Measurements from ENCODE around the gene ULBP1.

The ULBP1 gene

GRCh38 chr6:149963462-149964307 lies at the start of gene ULBP1:
Gene ULBP1, plus strand, starts transcription at chr6:149963943. Its CDS starts 107 bp downstream, at chr6:149964050.
- TF ChIP-seq TEAD4 (IDR thresholded peaks at IDR 0.05) (no peak), CREB1 (IDR thresholded peaks at IDR 0.05; ENCODE audit: low read depth) (peak; percentile 50; the same call in 1 of the 2 replicates), YY1 (IDR thresholded peaks at IDR 0.05; ENCODE audit: low read depth) (no peak), MAX (IDR thresholded peaks at IDR 0.05) (peak; percentile 88), USF1 (IDR thresholded peaks at IDR 0.05) (peak; percentile 61), TAF1 (IDR thresholded peaks at IDR 0.05; ENCODE audit: low read depth) (peak; percentile 50; the same call in 1 of the 2 replicates), REST (IDR thresholded peaks at IDR 0.05; ENCODE audit: low read depth) (no peak), EGR1 (IDR thresholded peaks at IDR 0.05) (peak; percentile 62; the same call in 1 of the 2 replicates), NFIC (IDR thresholded peaks at IDR 0.05) (no peak), CEBPB (IDR thresholded peaks at IDR 0.05) (peak; percentile 80), TCF12 (IDR thresholded peaks at IDR 0.05; ENCODE audit: low read depth) (peak; percentile 27; the same call in 1 of the 2 replicates)

GRCh38 chr6:149915970-149916865 lies 47.5 kb upstream of the ULBP1 start:
- no peak for TF ChIP-seq ZBTB7A (IDR thresholded peaks at IDR 0.05; ENCODE audit: low read depth)
- no peak for TF ChIP-seq YY1 (IDR thresholded peaks at IDR 0.05; ENCODE audit: low read depth)
- TF ChIP-seq CEBPB (IDR thresholded peaks at IDR 0.05): no peak
- TF ChIP-seq EP300 (IDR thresholded peaks at IDR 0.05; ENCODE audit: borderline replicate concordance): no peak
- TF ChIP-seq TEAD4 (IDR thresholded peaks at IDR 0.05): no peak
- no peak for TF ChIP-seq RAD21 (IDR thresholded peaks at IDR 0.05; ENCODE audit: low read depth)
- TF ChIP-seq CREB1 (IDR thresholded peaks at IDR 0.05; ENCODE audit: low read depth): no peak
- TF ChIP-seq USF1 (IDR thresholded peaks at IDR 0.05): no peak
- TF ChIP-seq FOXM1 (IDR thresholded peaks at IDR 0.05; ENCODE audit: borderline replicate concordance, low read depth): no peak
- no peak for TF ChIP-seq EGR1 (IDR thresholded peaks at IDR 0.05)
- TF ChIP-seq MAX (IDR thresholded peaks at IDR 0.05): no peak
- TF ChIP-seq REST (IDR thresholded peaks at IDR 0.05; ENCODE audit: low read depth): no peak
- TF ChIP-seq TCF12 (IDR thresholded peaks at IDR 0.05; ENCODE audit: low read depth): no peak
- no peak for TF ChIP-seq TAF1 (IDR thresholded peaks at IDR 0.05; ENCODE audit: low read depth)
- no peak for TF ChIP-seq NFIC (IDR thresholded peaks at IDR 0.05)

GRCh38 chr6:149917679-149918078 lies 46.1 kb upstream of the ULBP1 start:
- TF ChIP-seq TAF1 (IDR thresholded peaks at IDR 0.05; ENCODE audit: low read depth): no peak
- no peak for TF ChIP-seq EGR1 (IDR thresholded peaks at IDR 0.05)
- no peak for TF ChIP-seq NFIC (IDR thresholded peaks at IDR 0.05)
- no peak for TF ChIP-seq CREB1 (IDR thresholded peaks at IDR 0.05; ENCODE audit: low read depth)
- TF ChIP-seq ZBTB7A (IDR thresholded peaks at IDR 0.05; ENCODE audit: low read depth): no peak
- TF ChIP-seq CEBPB (IDR thresholded peaks at IDR 0.05): no peak
- no peak for TF ChIP-seq FOXM1 (IDR thresholded peaks at IDR 0.05; ENCODE audit: borderline replicate concordance, low read depth)
- no peak for TF ChIP-seq EP300 (IDR thresholded peaks at IDR 0.05; ENCODE audit: borderline replicate concordance)
- TF ChIP-seq TCF12 (IDR thresholded peaks at IDR 0.05; ENCODE audit: low read depth): no peak
- no peak for TF ChIP-seq MAX (IDR thresholded peaks at IDR 0.05)
- no peak for TF ChIP-seq YY1 (IDR thresholded peaks at IDR 0.05; ENCODE audit: low read depth)
- TF ChIP-seq USF1 (IDR thresholded peaks at IDR 0.05): no peak
- TF ChIP-seq TEAD4 (IDR thresholded peaks at IDR 0.05): no peak
- no peak for TF ChIP-seq RAD21 (IDR thresholded peaks at IDR 0.05; ENCODE audit: low read depth)
- TF ChIP-seq REST (IDR thresholded peaks at IDR 0.05; ENCODE audit: low read depth): no peak

All from Ishikawa (cell line).